Measurements from ENCODE around the gene LSM2. TPM values are rescaled to one million over a fixed set of nuclear protein-coding genes. Genes with fewer than 3 reads are reported as not detected.

LSM2 gene
- total RNA-seq, 1 donor from 2014 or later, result 51.6 TPM

GRCh38 chr6:31836474-31837368 lies 30.0 kb upstream of the LSM2 start:
- no peaks in the 10 kb centered on the region for H3K9me3 ChIP-seq
- TF ChIP-seq CTCF (IDR thresholded peaks at IDR 0.05) (no peak), POLR2AphosphoS5 (IDR thresholded peaks at IDR 0.05; ENCODE audit: insufficient read depth in 1 of 2, low read depth in 1 of 2) (no peak), POLR2A (IDR thresholded peaks at IDR 0.05) (no peak)
- peak overlapping the region; percentile 94 for H3K27ac ChIP-seq
- intact Hi-C loops (cut with DNase I), result no loop called here
- no peak for DNase-seq (ENCODE audit: extremely low spot score in 2 of 2)
- peak overlapping the region; percentile 78 to 85 for H3K4me3 ChIP-seq
- H3K27me3 ChIP-seq, result no peaks in the 10 kb centered on the region
- peaks cover 2 to 37% of the 10 kb centered on the region in 2 donors for H3K36me3 ChIP-seq
- H3K4me1 ChIP-seq, result peaks cover 57% of the 10 kb centered on the region

DNA sequence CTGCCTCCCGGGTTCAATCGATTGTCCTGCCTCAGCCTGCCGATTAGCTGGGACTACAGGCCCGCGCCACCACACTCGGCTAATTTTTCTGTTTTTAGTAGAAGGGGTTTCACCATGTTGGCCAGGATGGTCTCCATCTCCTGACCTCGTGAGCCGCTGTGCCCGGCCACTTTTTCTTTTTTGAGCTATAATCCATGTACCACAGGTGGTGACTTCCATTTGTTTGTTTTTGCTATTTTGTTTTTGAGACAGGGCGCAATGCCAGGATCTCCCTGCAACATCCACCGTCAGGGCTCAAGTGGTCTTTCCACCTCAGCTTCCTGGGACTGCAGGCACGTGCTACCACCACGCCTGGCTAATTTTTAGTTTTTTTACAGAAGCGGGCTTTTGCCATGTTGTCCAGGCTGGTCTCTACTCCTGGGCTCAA lies 29.3 kb upstream of the LSM2 start:
- DNase-seq (ENCODE audit: extremely low spot score in 2 of 2), result no peak
- H3K4me3 ChIP-seq, result peak overlapping the region; percentile 78 to 85
- H3K9me3 ChIP-seq, result no peaks in the 10 kb centered on the region
- H3K27me3 ChIP-seq, result no peaks in the 10 kb centered on the region
- peaks cover 64% of the 10 kb centered on the region for H3K4me1 ChIP-seq
- TF ChIP-seq CTCF (IDR thresholded peaks at IDR 0.05), result no peak
- TF ChIP-seq POLR2AphosphoS5 (IDR thresholded peaks at IDR 0.05; ENCODE audit: insufficient read depth in 1 of 2, low read depth in 1 of 2), result no peak
- intact Hi-C loops (cut with DNase I), result no loop called here
- peak overlapping the region; percentile 94 for H3K27ac ChIP-seq
- H3K36me3 ChIP-seq, result peaks cover 2 to 40% of the 10 kb centered on the region in 2 donors

- intact Hi-C loops (cut with DNase I), result loop anchor here (5.0 kb wide), 2 partner anchors 107 to 152 kb away; partner anchors contain the start of genes DDAH2 and LY6G5C
- DNase-seq (ENCODE audit: extremely low spot score in 2 of 2), result peak in 1 of 2 donors; percentile 93
These were observed 27.8 kb upstream of the LSM2 start for GRCh38 chr6:31834367-31835250.

More at GRCh38 chr6:31834367-31835250, 27.8 kb upstream of the LSM2 start:
- no peak for TF ChIP-seq CTCF (IDR thresholded peaks at IDR 0.05)
- TF ChIP-seq POLR2A (IDR thresholded peaks at IDR 0.05), result peak in 1 of 2 donors; percentile 38
- peak; percentile 88 to 94 for TF ChIP-seq POLR2AphosphoS5 (IDR thresholded peaks at IDR 0.05; ENCODE audit: insufficient read depth in 1 of 2, low read depth in 1 of 2)
- H3K27ac ChIP-seq, result peak overlapping the region; percentile 94
- no peaks in the 10 kb centered on the region for H3K9me3 ChIP-seq
- peaks cover 69% of the 10 kb centered on the region for H3K4me1 ChIP-seq
- peaks cover 2 to 30% of the 10 kb centered on the region in 2 donors for H3K36me3 ChIP-seq
- no peaks in the 10 kb centered on the region for H3K27me3 ChIP-seq
- H3K4me3 ChIP-seq, result peak overlapping the region; percentile 78 to 85

Data from vagina (tissue), 2 donors.